HG02642 (cell line): Measurements from ENCODE around the gene VPS13D.

ENCODE experiments used
- ATAC-seq: cut with Tn5 transposase; IDR thresholded peaks from one replicate; pipeline ENCODE4 v1.9.1; 2021; ENCODE audit warnings: mild to moderate bottlenecking; ENCODE audit not compliant: unreplicated experiment, poor library complexity

VPS13D gene

GRCh38 chr1:12477936-12478611 lies 248.2 kb downstream of the VPS13D start:
- no peak for ATAC-seq

DNA sequence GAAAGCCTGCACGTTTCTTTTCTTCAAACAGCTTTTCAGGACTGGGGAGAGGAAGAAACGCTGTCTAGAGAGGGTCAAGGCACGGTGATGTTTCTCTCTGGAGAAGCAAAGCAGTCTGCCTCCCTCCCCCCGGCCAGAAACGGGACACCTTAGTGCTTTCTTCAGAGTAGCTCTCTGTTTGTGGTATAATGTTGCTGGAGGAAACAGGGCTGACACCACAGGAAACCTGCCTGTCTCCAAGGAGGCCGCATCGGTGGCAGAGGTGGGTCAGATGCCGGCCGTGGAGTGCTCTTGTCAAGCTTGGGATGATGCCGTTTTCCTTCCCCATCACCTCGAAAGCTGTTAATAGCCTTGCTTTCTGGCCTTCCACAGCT lies 248.8 kb downstream of the VPS13D start:
- no peak for ATAC-seq

DNA sequence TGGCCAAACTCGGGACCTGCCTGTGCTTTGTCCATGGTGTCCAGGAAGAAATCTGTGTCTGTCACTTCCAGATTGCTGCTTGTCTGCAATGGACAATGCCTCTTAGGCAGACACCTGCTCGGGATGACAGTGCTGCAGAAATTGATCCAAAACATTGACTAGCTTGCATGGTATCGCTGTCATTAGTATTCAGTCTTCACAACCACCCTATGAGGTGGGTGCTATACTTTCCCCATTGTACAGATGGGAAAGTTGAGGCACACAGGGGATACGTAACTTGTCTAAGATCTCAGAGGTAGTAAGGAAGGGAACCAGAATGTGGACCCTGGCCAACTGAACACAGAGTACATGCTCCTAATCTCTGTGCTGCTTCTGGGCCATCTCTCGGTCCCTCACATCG lies 249.5 kb downstream of the VPS13D start:
- no peak for ATAC-seq

- no peak for ATAC-seq
Observed at GRCh38 chr1:12480041-12480440, 250.2 kb downstream of the VPS13D start.

DNA sequence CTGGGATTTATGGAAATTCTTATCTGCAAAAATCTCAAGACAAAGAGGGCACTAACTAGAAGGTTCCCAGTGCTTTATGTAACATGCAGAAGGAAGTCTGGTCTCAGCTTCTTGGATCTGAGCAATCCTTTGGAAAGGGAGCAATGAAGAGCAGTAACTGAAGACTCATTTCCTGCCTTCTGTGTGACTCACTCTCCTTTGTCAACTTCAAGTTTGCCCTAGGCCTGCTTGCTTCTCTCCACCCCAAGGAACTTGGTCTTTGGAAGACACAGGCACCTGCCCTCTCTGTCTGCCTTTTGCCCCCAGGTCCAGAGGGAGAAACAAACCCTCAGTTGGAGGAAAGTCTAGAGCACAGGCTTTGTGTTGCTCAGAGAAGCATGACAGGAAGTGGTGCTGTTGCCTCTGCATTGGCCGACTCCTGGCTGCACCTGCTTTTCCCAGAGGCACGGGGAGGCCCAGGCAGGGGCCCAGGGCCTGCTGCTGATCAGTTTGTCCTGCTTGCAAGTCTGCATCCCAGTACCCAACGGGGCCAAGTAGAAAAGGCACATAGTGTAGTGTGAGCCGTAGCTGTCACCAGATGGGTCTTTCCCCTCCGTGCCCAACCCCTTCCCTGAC lies 251.0 kb downstream of the VPS13D start:
- no peak for ATAC-seq

- ATAC-seq: no peak
Observed at GRCh38 chr1:12481928-12482327, 252.1 kb downstream of the VPS13D start.

DNA sequence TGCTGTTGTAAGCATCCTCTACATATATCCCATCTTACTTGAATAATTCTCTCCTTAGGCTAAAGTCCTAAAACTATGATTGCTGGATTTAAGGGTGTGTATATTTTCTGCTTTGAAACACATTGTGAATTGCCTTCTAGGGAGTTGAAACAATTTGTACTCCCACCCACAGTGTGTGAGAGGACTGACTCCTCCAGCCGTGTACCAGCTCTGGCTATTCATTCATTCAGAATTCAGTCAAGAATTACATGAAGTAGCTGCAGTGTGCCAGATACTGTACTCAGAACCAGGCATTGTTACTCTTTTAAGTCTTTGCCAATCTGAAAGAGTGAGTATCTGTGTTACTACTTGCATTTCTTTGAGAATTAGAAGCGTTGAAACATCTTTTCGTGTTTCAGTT lies 253.2 kb downstream of the VPS13D start:
- no peak for ATAC-seq

DNA sequence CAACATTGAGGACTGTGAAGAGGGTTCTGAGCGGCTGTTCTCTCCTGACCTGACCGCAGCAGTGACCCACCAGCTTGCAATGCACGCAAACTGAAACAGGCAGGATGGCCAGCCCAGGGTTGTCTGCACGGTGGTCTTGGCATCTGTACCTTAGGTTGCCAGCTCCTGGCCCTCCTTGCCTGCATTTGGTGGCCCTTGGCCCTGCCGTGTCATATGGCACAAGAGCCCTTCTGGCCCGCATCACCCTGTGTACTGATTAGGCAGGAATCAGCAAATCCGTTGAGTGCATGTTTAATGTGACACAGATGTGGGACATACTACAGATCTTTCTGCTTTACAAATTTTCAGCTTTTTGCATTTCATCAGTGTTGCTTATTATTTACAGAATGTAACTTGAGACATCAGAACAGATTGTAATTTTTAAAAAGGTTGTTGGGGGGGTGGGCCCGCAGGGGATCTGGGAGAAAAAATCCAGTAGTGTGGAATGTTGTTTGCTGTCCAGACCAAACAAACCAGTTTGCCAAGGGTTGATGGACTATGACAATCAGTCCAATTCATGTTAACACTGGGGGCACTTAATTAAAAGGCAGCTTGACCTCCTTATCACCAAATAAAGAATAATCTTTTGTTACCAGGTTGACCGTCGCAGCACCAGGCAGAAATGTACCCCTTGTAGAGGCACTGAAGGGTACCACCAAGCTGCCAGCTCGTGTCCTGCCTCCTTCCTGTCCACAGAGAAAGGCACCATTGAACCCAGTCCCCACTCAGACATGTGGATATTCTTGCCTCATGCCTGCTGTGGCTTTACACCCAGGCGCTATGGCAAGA lies 255.6 kb downstream of the VPS13D start:
- no peak for ATAC-seq

DNA sequence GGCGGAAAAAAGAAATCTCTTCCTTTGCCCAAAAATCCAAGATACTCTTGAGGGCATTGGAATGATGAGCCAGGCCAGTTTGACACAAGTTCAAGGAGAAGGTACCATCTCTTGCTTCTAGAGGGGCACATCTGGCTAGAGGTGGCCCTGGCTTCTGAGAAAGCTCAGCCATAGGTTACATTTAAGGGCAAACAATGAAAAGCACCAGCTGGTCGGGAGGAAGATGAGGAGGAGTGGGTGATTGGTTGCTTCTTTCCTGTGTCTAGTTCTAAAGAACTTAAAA lies 256.2 kb downstream of the VPS13D start:
- ATAC-seq: no peak

GRCh38 chr1:12486401-12487005 lies 256.7 kb downstream of the VPS13D start:
- no peak for ATAC-seq

- no peak for ATAC-seq
Observed at GRCh38 chr1:12487520-12487919, 257.7 kb downstream of the VPS13D start.

GRCh38 chr1:12488666-12489354 lies 259.0 kb downstream of the VPS13D start:
- no peak for ATAC-seq

DNA sequence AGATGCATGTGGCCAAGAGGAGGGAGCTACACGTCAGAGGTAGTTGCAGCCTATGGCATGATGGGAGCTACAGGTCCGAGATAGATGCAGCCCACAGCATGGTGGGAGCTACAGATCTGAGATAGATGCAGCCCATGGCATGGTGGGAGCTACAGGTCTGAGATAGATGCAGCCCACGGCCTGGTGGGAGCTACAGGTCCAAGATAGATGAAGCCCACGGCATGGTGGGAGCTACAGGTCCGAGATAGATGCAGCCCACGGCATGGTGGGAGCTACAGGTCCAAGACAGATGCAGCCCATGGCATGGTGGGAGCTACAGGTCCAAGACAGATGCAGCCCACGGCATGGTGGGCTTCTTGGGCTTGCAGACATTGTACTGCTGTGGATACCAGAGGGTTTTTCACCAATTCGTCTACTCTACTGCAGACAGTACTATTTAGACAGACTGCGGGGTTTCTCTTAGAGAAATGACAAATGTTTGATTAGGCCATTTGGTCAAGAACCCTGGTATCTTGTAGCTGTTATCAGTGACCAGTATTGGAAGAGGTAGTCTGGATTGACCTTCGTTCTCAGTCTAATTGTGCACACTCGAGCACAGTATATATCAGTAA lies 260.8 kb downstream of the VPS13D start:
- no peak for ATAC-seq

GRCh38 chr1:12491656-12492055 lies 261.8 kb downstream of the VPS13D start:
- no peak for ATAC-seq

DNA sequence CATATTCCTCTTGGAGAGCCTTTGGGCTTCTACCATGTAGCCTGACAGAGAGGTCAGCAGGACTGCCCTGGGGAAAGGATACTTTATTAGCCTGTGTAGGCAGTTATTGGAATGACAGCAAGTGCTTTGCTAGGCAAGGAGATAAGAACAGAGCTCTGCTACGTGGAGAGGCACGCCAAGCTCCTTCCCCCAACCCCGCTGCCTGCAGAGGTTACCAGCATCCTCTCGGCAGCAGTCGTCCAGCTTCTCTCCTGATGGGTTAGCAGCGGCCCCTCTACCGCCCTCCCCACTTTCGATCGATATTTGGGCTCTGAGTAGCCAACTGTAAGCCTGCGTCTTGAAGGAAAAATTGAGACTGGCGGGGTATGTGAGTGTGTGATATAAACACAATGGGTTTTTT lies 265.9 kb downstream of the VPS13D start:
- ATAC-seq: no peak

GRCh38 chr1:12496154-12496961 lies 266.5 kb downstream of the VPS13D start:
- ATAC-seq: no peak

DNA sequence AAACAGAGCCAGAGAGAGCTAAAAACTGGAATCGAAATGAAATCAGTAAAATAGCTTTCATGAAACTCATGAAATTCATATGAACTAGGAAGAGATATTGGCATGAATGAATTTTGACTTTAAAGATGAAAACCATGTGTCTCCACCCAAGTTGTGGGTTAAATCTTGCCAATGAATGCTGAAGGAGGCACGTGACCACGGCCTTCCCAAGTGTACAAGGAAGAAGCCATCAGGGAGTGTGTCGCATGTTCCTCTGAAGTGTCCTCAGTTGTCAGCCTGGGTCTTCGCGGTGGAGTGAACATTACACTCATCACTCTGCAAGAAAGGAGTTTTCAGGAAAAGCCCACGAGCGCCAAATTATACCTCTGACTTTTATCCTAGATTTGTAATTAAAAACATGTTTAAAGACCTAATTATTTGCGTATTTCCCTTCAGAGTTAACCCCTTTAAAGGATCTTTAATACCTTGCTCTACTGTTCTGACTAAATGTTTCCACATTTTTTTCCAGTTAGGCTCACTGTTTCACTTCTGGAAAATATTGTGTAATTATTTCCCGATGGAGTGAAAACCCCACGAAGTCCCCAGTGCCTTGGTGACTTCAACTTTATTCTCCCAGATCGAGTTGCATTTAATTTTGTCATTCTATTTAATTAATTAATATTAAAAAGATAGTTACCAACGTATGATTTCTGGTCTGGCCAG lies 269.9 kb downstream of the VPS13D start:
- no peak for ATAC-seq

- no peak for ATAC-seq
Observed at GRCh38 chr1:12501661-12502060, 271.8 kb downstream of the VPS13D start.
